B cell (primary cell): ENCODE results near the gene CDC26. TPM values are rescaled to one million over a fixed set of nuclear protein-coding genes. Genes with fewer than 3 reads are reported as not detected.
"Not testable (repeated sequence)": the region's sequence is repeated elsewhere in the genome, so short reads cannot be mapped to it uniquely, and the experiment has no call there.

Experiments
- ATAC-seq: fragments of 200-7000 bp; cut with Tn5 transposase; one replicate; pipeline ENCODE4 v1.10.0; 2021; ENCODE audit warnings: low read depth, mild to moderate bottlenecking, moderate number of reproducible peaks, moderate library complexity
- CTCF ChIA-PET: fragments of 350-600 bp; sonication (Branson Sonifier 250); formaldehyde crosslinking; loops from one replicate; lab custom pipeline; 2021; ENCODE audit warnings: antibody characterized with exemption, inconsistent platforms; lab: Charles Lee
- POLR2A ChIA-PET: fragments of 350-600 bp; sonication (Branson Sonifier 250); formaldehyde crosslinking; loops from one replicate; lab custom pipeline; 2021; ENCODE audit warnings: antibody characterized with exemption; lab: Charles Lee
- DNase-seq: peaks from one replicate; pipeline ENCODE4 v3.0.0; 2013
- H2AFZ ChIP-seq: 2 replicates; pipeline ENCODE4 v1.6.1; 2012; ENCODE audit warnings: mild to moderate bottlenecking, low read depth, low read length; ENCODE audit not compliant: insufficient read depth, poor library complexity, severe bottlenecking
- H3K27ac ChIP-seq, 2 donors: 1 replicate in 1 of 2; 2 replicates in 1 of 2; pipeline ENCODE4 v1.5.1; 2012 to 2013; ENCODE audit warnings: low read length in 2 of 2, mild to moderate bottlenecking in 2 of 2, moderate library complexity in 1 of 2
- H3K27me3 ChIP-seq, 4 experiments: fragments of 200-600 bp in 1 of 4; sonication (generic) in 1 of 4; replicated peaks in 1 of 4; 1 replicate in 2 of 4; 2 replicates in 2 of 4; pipeline versions ENCODE4 v1.6.1 to v1.7.0; 2013 to 2016; ENCODE audit warnings: low read length in 3 of 4, mild to moderate bottlenecking in 2 of 4, mixed read lengths in 1 of 4, moderate library complexity in 1 of 4; ENCODE audit not compliant: insufficient read depth in 4 of 4, control insufficient read depth in 3 of 4; ENCODE audit errors: control extremely low read depth in 1 of 4
- H3K36me3 ChIP-seq, 2 experiments: replicated peaks in 1 of 2; 1 replicate in 1 of 2; 2 replicates in 1 of 2; pipeline versions ENCODE4 v1.6.1 to v1.7.1; 2013; ENCODE audit warnings: low read length in 1 of 2; ENCODE audit not compliant: insufficient read depth in 2 of 2, control insufficient read depth in 1 of 2; ENCODE audit errors: control extremely low read depth in 1 of 2, extremely low read depth in 1 of 2
- H3K4me1 ChIP-seq, 2 donors: fragments of 200-600 bp in 1 of 2; sonication (generic) in 1 of 2; 1 replicate in 1 of 2; 2 replicates in 1 of 2; pipeline versions ENCODE4 v1.5.1 to v1.6.1; 2013 to 2017; ENCODE audit warnings: low read length in 2 of 2; ENCODE audit not compliant: control insufficient read depth in 2 of 2, insufficient read depth in 2 of 2
- H3K4me2 ChIP-seq: replicated peaks from 2 replicates; pipeline ENCODE3; 2012; ENCODE audit warnings: mild to moderate bottlenecking, low read depth, low read length; ENCODE audit not compliant: poor library complexity, severe bottlenecking
- H3K4me3 ChIP-seq, 5 experiments: fragments of 200-600 bp in 1 of 5; sonication (generic) in 1 of 5; 1 replicate in 3 of 5; 2 replicates in 2 of 5; pipeline versions ENCODE4 v1.5.1 to v1.7.0; 2011 to 2016; ENCODE audit warnings: low read length in 4 of 5, mild to moderate bottlenecking in 4 of 5, low read depth in 2 of 5, control low read depth in 1 of 5, moderate library complexity in 1 of 5; ENCODE audit not compliant: insufficient read depth in 1 of 5; ENCODE audit errors: control extremely low read depth in 1 of 5, extremely low read depth in 1 of 5
- H3K79me2 ChIP-seq: fragments of 200-600 bp; sonication (generic); one replicate; pipeline ENCODE4 v1.6.0; 2016; ENCODE audit warnings: low read length; ENCODE audit not compliant: control insufficient read depth, insufficient read depth
- H3K9ac ChIP-seq: fragments of 200-600 bp; sonication (generic); 2 replicates; pipeline ENCODE4 v1.6.1; 2017; ENCODE audit warnings: mild to moderate bottlenecking, low read length, moderate library complexity
- H3K9me3 ChIP-seq, 3 donors: one replicate each; pipeline versions ENCODE4 v1.6.1 to v1.7.1; 2013; ENCODE audit warnings: low read length in 2 of 3; ENCODE audit not compliant: control insufficient read depth in 2 of 3, insufficient read depth in 1 of 3; ENCODE audit errors: control extremely low read depth in 1 of 3
- H4K20me1 ChIP-seq: 2 replicates; pipeline ENCODE4 v1.6.0; 2012; ENCODE audit warnings: mild to moderate bottlenecking, low read length; ENCODE audit not compliant: insufficient read depth, control insufficient read depth, poor library complexity, severe bottlenecking
- H3K27ac Mint-ChIP-seq: one replicate; pipeline ENCODE4 v1.8.0; 2021; ENCODE audit warnings: mixed read lengths
- H3K27me3 Mint-ChIP-seq: one replicate; pipeline ENCODE4 v1.8.0; 2021; ENCODE audit warnings: mixed read lengths
- H3K4me1 Mint-ChIP-seq: one replicate; pipeline ENCODE4 v1.8.0; 2021; ENCODE audit warnings: mixed read lengths
- H3K4me3 Mint-ChIP-seq: one replicate; pipeline ENCODE4 v1.8.0; 2021; ENCODE audit warnings: mixed read lengths
- H3K9me3 Mint-ChIP-seq: one replicate; pipeline ENCODE4 v1.8.0; 2022; ENCODE audit warnings: mixed read lengths; ENCODE audit not compliant: insufficient read depth
- CTCF ChIP-seq: fragments of 200-600 bp; IDR thresholded peaks from one replicate; pipeline ENCODE4 v1.8.0; 2022; ENCODE audit warnings: antibody characterized with exemption, mild to moderate bottlenecking
- EZH2 ChIP-seq: IDR thresholded peaks from 2 replicates; pipeline ENCODE4 v1.6.1; 2012; ENCODE audit warnings: borderline replicate concordance, low read depth, mild to moderate bottlenecking, moderate library complexity, low read length; ENCODE audit not compliant: insufficient read depth, poor library complexity, severe bottlenecking
- WGBS: methylation state at CpG from one replicate; pipeline ENCODE4 v1.1.5; 2013; ENCODE audit warnings: missing lambda C conversion rate; ENCODE audit not compliant: insufficient coverage; 5-methylcytosine and 5-hydroxymethylcytosine counted together
- intact Hi-C: fragments of 100-400 bp; cut with micrococcal nuclease; formaldehyde crosslinking; loops from one replicate; pipeline ENCODE4 v1.10.0; 2022
- polyA plus RNA-seq: library from polyadenylated mRNA; depleted of rRNA; stranded (reverse); fragments of >200 nt; gene quantifications from 2 replicates; pipeline ENCODE4 v1.2.3, GENCODE V29; 2012
- total RNA-seq, 2 donors: library from RNA; stranded (reverse); fragments of 120-200 nt in 1 of 2; gene quantifications; 1 replicate in 1 of 2; 2 replicates in 1 of 2; pipeline versions ENCODE4 v1.2.3 to v1.2.4, GENCODE V29; 2013 to 2022

CDC26 gene
- total and polyA plus RNA-seq, 2 donors (not counting 1 experiment from before 2014, with no cell fraction given), result 14.8 to 32.9 TPM

- no peak overlapping the region for H3K27ac Mint-ChIP-seq
- peaks cover 0 to 4% (median 0%) of the 10 kb centered on the region in 3 donors for H3K9me3 ChIP-seq
- H3K27me3 Mint-ChIP-seq, result no peaks in the 10 kb centered on the region
- H4K20me1 ChIP-seq, result no peaks in the 10 kb centered on the region
- no peak overlapping the region for H3K9ac ChIP-seq
- TF ChIP-seq CTCF, result no peak
- TF ChIP-seq EZH2, result no peak
- H3K4me2 ChIP-seq, result no peak overlapping the region
- no peak overlapping the region for H2AFZ ChIP-seq
- peaks cover 3% of the 10 kb centered on the region for H3K9me3 Mint-ChIP-seq
- CTCF ChIA-PET, result interaction anchor here (2.0 kb wide), 1 partner anchor 19 kb away, joined by 10 read pairs; no protein-coding TSS in a partner anchor
- DNase-seq (no peak), ATAC-seq (no peak)
- POLR2A ChIA-PET, result no interaction called here
- H3K4me1 ChIP-seq, result no peaks in the 10 kb centered on the region
- intact Hi-C loops, result no loop called here
- no peak overlapping the region for H3K4me3 ChIP-seq
- H3K36me3 ChIP-seq, result peaks cover 1 to 13% of the 10 kb centered on the region in 2 experiments
- no peaks in the 10 kb centered on the region for H3K4me1 Mint-ChIP-seq
- no peaks in the 10 kb centered on the region for H3K79me2 ChIP-seq
- WGBS, result no CpG with 5 or more reads among the region's 1 CpG
- H3K27me3 ChIP-seq, result no peaks in the 10 kb centered on the region
- H3K4me3 Mint-ChIP-seq, result no peak overlapping the region
- H3K27ac ChIP-seq, result no peak overlapping the region
Measured at GRCh38 chr9:113254991-113255390, 20.4 kb downstream of the CDC26 start.

GRCh38 chr9:113250807-113251206 is 24.6 kb downstream of the CDC26 start:
- Histone ChIP-seq H3K9me3 (peaks cover 0 to 4% (median 0%) of the 10 kb centered on the region in 3 donors), H3K79me2 (no peaks in the 10 kb centered on the region), H3K27me3 (no peaks in the 10 kb centered on the region), H3K4me1 (no peaks in the 10 kb centered on the region), H4K20me1 (no peaks in the 10 kb centered on the region), H3K36me3 (no peaks in the 10 kb centered on the region), H3K4me2 (no peak overlapping the region), H3K9ac (no peak overlapping the region), H3K27ac (no peak overlapping the region), H3K4me3 (no peak overlapping the region), H2AFZ (no peak overlapping the region)
- TF ChIP-seq CTCF (no peak), EZH2 (no peak)
- Mint-ChIP-seq H3K27me3 (no peaks in the 10 kb centered on the region), H3K4me1 (peaks cover 6% of the 10 kb centered on the region), H3K4me3 (no peak overlapping the region), H3K27ac (no peak overlapping the region), H3K9me3 (peaks cover 3% of the 10 kb centered on the region)
- ATAC-seq (no peak), DNase-seq (no peak)
- 92% methylated on average over 2 of the region's 2 CpGs for WGBS
- CTCF ChIA-PET, result no interaction called here
- intact Hi-C loops, result no loop called here
- POLR2A ChIA-PET, result no interaction called here

- H3K27me3 Mint-ChIP-seq, H3K4me3 Mint-ChIP-seq, H2AFZ ChIP-seq, H3K4me1 ChIP-seq, DNase-seq, H3K9me3 ChIP-seq, H3K4me3 ChIP-seq, H3K36me3 ChIP-seq, H3K27me3 ChIP-seq, H3K27ac Mint-ChIP-seq, intact Hi-C loops, H3K9ac ChIP-seq, ATAC-seq, H4K20me1 ChIP-seq, POLR2A ChIA-PET, H3K4me1 Mint-ChIP-seq, H3K4me2 ChIP-seq, H3K9me3 Mint-ChIP-seq, H3K79me2 ChIP-seq, H3K27ac ChIP-seq: not testable (repeated sequence)
- WGBS, result no CpG with 5 or more reads among the region's 2 CpGs
- CTCF ChIA-PET, result interaction anchor here (0.5 kb wide), 1 partner anchor 347 kb away, joined by 3 read pairs; no protein-coding TSS in a partner anchor
Measured at GRCh38 chr9:113249661-113250060, 25.7 kb downstream of the CDC26 start.
